ENCODE measurements around the gene PSMB9.

The PSMB9 gene

GRCh38 chr6:32840604-32841246 is 13.3 kb upstream of the PSMB9 start:
- no peak for DNase-seq

GRCh38 chr6:32842021-32842650 is 11.9 kb upstream of the PSMB9 start:
- DNase-seq = no peak

GRCh38 chr6:32842690-32843089 is 11.3 kb upstream of the PSMB9 start:
- DNase-seq = no peak

DNA sequence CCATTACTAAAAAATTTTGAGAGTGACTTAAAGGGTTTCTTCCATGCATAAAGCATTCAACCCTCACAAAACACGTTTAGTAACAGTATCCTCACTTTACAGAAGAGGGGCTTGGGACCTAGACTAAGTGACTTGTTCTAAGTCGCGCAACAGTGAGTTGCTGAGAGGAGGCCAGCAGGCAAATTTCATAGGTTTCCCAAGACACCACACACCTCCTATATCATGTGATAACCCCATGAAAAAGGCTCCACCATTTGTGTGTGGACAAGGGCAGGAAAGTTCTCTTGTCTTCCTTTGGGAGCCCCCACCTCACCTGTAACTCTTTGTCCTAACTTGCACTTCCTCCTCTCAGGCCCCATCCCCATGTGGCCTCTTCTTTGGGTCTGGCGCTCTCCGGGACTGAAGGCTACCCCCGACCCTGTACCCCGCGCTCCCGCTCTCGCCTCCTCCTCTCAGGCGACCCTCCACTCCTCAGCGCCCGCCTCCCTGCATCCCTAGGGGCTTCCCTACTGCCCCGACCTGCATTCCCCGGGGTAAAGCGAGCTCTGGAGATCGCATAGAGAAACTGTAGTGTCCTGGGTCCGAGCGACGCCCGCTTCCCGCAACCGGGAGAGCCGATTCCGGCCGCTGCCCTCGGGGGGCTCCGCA is 10.5 kb upstream of the PSMB9 start:
- DNase-seq = peak in 1 of 2 donors; percentile 27

DNA sequence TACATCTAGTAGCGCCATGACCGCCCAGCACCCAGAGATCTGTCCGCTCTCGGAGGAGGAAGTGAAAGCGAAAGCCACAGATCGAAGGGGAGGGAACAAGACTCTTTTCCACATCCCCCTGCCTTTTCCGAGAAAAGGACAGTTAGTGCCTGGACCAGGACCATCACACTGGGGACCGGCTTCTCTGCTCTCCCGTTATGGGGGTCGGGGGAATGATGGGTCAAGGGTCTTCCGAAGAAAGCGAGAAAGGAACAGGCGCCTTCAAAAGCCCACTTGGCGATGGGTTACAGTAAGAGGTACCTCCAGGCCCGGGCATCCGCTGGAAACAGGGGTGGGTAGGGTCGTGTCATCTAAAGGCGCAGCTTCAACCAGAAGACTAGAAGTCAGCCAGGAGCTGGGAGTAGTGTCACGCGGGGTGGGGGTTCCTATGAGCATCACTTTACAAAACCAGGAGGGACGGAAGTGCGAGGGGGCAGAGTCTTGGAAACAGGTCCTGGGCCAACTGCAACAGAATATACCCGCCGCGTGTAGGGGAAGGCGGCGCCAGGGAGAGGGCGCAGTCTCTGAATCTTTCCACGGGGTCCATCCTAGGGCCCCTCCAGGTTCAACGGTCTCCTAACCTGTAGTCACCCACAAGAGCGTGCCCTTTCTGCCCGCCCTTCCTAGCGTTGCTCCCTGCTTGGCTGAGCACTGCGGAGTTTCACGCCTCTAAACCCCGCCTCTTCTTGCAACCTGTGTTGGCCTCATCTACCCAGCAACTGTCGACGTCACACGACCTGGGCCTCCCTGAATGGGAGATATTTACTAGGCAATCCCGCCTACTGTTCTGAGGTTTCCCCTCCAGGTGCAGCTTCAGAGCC is 9.8 kb upstream of the PSMB9 start, which contains the start of gene PSMB8:
TSS of gene PSMB8 (minus strand) at position 69 of the 860 bp plus-strand sequence. CDS start at position 18, 51 bp downstream.
- peak; percentile 95 to 97 for DNase-seq

- DNase-seq = no peak
Measured at GRCh38 chr6:32844839-32845383, 9.1 kb upstream of the PSMB9 start.

DNA sequence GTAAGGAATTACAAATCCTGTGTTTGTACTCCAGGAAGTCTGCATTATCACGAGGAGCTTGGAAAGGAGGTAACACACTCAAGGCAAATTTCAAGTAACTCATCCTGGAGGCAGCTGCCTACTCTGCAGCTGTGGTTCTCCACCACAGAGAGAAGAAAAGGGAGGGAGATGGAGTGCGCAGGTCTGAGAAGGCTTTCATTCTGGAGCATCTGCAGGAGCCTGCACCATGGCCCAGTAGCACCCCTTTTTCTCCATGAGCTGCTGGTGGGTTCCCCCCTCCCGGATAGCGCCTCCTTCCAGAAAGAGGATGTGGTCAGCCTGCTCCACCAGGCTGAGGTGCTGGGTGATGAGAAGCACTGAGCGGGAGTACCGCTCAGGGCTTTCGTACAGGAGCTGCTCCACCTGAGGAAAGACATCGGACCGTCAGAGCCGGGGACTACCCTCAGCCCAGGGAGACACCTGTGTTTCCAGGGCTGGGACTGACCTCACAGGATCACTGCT is 8.6 kb upstream of the PSMB9 start:
- DNase-seq = peak; percentile 43 to 47

DNA sequence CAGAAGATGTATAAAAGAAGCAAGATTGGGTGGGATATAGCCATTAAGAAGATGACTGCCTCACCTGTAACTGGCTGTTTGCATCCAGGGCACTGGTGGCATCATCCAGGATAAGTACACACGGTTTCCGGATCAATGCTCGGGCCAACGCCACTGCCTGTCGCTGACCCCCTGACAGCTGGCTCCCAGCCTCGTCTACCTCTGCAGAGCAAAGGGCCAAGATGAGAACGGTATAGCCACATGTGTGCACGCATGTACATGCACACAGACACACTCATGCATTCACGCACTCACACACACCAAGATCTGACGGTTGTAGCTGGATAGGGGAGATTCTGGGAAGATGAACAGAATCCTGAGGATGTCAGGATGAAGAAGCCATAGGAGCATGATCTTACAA is 7.0 kb upstream of the PSMB9 start:
- DNase-seq = no peak

DNA sequence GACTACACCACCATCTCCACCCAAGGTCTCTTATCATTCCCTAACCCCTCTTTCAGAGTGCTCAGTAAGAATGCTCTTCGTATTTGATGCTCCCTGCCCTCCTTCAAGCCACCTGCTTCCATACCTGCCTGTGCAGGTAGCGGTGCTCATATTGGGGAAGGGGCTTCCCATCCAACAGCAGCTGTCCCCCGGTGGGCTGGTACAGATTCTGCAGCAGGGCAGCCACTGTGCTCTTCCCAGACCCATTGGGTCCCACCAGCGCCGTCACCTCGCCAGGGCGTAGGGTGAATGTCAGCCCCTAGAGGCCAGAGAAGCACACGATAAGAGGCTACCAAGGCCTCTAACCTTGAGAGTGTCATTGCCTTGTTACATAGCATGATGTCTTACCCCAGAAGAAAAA is 6.2 kb upstream of the PSMB9 start:
- no peak for DNase-seq

DNA sequence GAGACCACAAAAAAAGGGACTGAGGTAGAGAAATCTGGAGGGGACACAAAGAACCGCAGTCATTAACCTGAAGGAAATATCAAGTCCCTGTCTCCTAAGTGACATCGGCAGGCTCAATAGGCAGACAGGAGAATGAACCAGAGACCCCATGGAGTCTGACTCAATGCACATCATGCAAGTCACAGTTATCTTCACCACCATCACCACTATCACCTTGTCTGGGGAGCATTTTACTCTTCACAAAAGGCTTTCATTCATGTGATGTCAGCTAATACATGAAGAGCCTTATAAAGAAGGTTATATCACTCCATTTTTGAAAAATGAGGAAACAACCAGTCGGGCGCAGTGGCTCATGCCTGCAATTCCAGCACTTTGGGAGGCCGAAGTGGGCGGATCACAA is 4.9 kb upstream of the PSMB9 start:
- DNase-seq = no peak

DNA sequence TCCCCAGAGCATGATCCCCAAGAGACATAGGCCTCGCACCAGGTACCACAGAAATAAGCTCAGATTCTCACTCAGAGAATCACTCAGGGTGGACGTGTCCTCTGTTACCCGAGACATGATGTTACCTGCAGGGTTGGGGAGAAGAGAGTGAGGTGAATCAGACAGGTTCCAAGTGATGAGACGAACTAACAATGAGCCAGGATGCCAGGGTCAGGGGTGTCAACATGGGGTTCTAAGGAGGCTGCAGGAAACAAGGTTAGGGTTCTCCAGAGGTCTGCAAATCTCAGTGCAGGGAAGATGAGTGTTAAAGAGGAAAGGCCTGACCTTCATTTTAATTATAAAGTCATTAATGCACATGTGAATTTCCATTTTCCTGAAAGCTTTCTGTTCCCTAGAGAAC is 3.0 kb upstream of the PSMB9 start:
- no peak for DNase-seq

- no peak for DNase-seq
Measured at GRCh38 chr6:32852018-32852843, 1.8 kb upstream of the PSMB9 start.

- peak; percentile 46 to 75 for DNase-seq
Measured at GRCh38 chr6:32852844-32853540, 1.0 kb upstream of the PSMB9 start.

DNA sequence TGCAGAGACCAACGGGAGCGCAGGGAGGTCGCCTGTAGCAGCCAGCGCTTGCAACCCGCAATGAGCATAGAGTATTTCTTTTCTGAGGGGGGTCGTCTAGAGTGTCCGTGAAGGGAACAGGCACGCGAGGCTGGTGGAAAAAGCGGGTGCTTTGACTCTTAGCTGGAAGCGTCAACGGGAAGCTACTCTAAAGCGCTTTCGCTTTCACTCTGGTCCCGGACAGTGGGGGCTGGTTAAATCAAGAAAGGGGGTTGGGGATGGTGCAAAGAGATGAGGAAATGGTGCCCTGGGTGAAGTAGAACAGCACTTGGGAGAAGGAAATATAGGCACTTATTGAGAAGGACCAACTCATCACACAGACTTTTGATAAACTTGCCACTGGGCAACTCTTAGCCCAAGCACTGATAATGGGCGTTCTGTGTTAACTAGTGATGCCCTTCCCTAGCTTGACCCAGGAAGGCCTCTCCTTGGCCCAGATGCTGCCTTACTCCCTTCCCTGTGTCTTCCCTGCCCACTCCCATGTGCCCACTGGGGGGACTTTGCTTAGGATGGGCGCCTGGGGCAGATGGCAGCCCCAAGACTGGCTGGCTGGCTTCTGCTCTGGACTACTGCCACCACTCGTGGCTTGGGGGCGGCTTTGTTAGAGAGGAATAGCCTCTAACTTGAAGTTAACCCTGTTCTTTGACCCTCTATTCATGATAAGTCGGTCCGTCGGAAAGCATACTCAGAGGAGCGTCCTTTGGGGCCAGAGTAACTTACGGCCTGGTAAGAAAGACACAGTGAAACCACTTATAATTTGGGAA is 585 bp downstream of the PSMB9 start:
- DNase-seq = peak; percentile 43 to 48

- no peak for DNase-seq
Measured at GRCh38 chr6:32855467-32856174, 1.6 kb downstream of the PSMB9 start.

GRCh38 chr6:32857156-32857891 is 3.3 kb downstream of the PSMB9 start:
- DNase-seq = no peak

DNA sequence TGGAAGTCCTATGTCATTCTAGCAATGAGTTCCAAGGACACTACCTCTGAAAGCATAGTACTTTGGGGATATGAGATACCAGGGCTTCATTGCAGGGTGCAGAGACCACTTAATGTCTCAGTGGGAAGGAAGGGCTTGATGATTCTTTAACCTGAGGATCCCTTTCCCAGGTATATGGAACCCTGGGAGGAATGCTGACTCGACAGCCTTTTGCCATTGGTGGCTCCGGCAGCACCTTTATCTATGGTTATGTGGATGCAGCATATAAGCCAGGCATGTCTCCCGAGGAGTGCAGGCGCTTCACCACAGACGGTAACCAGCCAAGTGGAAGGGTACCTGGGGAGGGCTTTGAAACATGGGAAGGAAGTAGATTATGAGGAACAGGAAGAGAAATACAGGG is 4.2 kb downstream of the PSMB9 start:
- DNase-seq = no peak

DNA sequence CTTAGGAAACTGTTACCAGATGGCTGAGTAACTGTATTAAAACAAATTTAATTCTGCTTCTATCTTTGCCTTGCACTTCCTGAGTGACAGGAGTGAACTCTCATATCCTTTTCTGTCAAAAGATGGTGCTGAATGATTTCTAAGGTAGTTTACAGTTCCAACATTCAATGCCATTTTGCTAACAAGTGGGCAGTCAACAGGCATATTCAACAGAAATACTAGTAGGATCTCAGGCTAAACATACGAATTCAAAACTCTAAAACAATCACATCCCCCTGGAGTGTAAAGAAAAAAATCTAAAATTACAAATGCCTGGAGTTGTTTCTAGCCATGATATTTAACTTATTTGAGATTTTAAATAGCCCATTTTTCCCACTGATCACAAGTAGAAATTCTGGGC is 6.7 kb downstream of the PSMB9 start:
- DNase-seq = no peak

DNA sequence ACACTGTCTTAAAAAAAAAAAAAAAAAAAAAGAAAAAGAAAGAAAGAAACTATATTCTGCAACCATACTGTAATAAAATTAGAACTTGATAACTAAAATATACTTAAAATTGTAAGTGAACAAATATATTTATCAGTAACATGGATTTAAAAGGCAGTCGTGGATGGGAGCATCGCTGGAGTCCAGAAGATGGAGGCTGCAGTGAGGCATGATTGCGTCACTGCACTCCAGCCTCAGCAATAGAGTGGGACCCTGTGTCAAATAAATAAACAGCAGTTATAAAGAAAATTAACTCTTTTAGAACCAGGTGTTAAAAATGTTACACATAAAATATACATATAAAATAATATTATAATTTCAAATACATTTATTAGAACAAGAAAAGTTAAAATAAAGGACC is 8.7 kb downstream of the PSMB9 start:
- no peak for DNase-seq
